BJ (cell line): ENCODE measurements around the gene GCAT. TPM values are rescaled to one million over a fixed set of nuclear protein-coding genes. Genes with fewer than 3 reads are reported as not detected.

Source experiments
- CTCF ChIA-PET: fragments of 350-600 bp; formaldehyde crosslinking; extraction: SDS; loops from one replicate; lab custom pipeline; 2021; ENCODE audit warnings: antibody characterized with exemption, inconsistent platforms; lab: Yijun Ruan, JAX
- POLR2A ChIA-PET: fragments of 300-600 bp; sonication (Branson Sonifier 250); formaldehyde crosslinking; extraction: SDS; loops from one replicate; lab custom pipeline; 2021; ENCODE audit warnings: antibody characterized with exemption; lab: Charles Lee
- DNase-seq: peaks from one replicate; pipeline ENCODE4 v3.0.0-alpha.2; 2011; ENCODE audit warnings: low read depth
- H3K27me3 ChIP-seq: 2 replicates; pipeline ENCODE4 v1.6.0; 2011; ENCODE audit warnings: low read length; ENCODE audit not compliant: control insufficient read depth, insufficient read depth
- H3K36me3 ChIP-seq: 2 replicates; pipeline ENCODE4 v1.5.1; 2011; ENCODE audit warnings: low read length; ENCODE audit not compliant: control insufficient read depth, insufficient read depth
- H3K4me3 ChIP-seq: 2 replicates; pipeline ENCODE4 v1.5.1; 2011; ENCODE audit warnings: low read depth, mild to moderate bottlenecking, control low read depth, low read length
- polyA plus RNA-seq: library from polyadenylated mRNA; depleted of rRNA; stranded (reverse); fragments of >200 nt; gene quantifications from 2 replicates; pipeline ENCODE4 v1.2.3, GENCODE V29; 2011
- TF ChIP-seq, protein P1 (sequence below): IDR thresholded peaks from 2 replicates; pipeline ENCODE4 v1.5.1; 2011; ENCODE audit warnings: low read depth, mild to moderate bottlenecking, control low read depth, inconsistent platforms, low read length, moderate library complexity; ENCODE audit not compliant: insufficient read depth

GCAT gene
- polyA plus RNA-seq, 1 experiment = 24.9 TPM

DNA sequence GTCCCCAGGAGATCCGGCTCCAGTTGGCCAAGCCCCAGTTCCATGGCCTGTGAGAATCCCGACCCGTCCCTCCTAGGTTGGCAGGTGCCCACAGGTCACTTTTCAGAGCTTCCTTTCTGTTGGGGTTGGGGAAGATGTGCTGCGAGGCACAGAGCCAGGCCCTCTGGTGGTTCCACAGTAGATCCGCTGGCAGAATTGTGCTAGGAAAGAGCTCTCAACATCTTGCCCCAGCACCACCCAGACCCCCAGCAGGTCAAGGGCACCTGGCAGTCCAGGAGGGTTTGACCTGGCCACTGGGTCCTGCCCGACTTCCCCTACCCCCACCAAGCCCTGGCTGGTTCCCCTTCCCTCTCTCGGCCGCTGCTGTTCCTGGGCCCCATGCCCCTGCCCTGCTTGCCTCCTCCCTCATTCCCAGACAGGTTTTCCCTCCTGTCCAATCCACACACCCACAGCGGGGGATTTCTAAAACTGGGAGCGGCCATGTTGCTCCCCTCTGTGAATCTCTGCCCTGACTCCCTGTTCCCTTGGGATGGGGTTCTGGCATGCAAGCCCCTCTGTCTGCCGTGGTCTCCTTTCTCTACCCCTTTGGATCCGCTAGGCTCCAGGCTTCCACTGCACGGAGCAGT lies 26.2 kb upstream of the GCAT start:
- H3K4me3 ChIP-seq = no peak overlapping the region
- TF ChIP-seq, protein P1, sequence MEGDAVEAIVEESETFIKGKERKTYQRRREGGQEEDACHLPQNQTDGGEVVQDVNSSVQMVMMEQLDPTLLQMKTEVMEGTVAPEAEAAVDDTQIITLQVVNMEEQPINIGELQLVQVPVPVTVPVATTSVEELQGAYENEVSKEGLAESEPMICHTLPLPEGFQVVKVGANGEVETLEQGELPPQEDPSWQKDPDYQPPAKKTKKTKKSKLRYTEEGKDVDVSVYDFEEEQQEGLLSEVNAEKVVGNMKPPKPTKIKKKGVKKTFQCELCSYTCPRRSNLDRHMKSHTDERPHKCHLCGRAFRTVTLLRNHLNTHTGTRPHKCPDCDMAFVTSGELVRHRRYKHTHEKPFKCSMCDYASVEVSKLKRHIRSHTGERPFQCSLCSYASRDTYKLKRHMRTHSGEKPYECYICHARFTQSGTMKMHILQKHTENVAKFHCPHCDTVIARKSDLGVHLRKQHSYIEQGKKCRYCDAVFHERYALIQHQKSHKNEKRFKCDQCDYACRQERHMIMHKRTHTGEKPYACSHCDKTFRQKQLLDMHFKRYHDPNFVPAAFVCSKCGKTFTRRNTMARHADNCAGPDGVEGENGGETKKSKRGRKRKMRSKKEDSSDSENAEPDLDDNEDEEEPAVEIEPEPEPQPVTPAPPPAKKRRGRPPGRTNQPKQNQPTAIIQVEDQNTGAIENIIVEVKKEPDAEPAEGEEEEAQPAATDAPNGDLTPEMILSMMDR = peak; percentile 31; the same call in 1 of the 2 replicates
- no peaks in the 10 kb centered on the region; the same call in 1 of the 2 replicates for H3K27me3 ChIP-seq
- ChIA-PET CTCF (interaction anchor here (0.7 to 3.3 kb wide), 6 partner anchors 11 to 189 kb away, joined by 3 to 26 read pairs (median 8); no protein-coding TSS in a partner anchor), POLR2A (interaction anchor here (0.5 kb wide), 1 partner anchor 53 kb away, joined by 6 read pairs; no protein-coding TSS in a partner anchor)
- no peaks in the 10 kb centered on the region for H3K36me3 ChIP-seq
- DNase-seq = no peak

DNA sequence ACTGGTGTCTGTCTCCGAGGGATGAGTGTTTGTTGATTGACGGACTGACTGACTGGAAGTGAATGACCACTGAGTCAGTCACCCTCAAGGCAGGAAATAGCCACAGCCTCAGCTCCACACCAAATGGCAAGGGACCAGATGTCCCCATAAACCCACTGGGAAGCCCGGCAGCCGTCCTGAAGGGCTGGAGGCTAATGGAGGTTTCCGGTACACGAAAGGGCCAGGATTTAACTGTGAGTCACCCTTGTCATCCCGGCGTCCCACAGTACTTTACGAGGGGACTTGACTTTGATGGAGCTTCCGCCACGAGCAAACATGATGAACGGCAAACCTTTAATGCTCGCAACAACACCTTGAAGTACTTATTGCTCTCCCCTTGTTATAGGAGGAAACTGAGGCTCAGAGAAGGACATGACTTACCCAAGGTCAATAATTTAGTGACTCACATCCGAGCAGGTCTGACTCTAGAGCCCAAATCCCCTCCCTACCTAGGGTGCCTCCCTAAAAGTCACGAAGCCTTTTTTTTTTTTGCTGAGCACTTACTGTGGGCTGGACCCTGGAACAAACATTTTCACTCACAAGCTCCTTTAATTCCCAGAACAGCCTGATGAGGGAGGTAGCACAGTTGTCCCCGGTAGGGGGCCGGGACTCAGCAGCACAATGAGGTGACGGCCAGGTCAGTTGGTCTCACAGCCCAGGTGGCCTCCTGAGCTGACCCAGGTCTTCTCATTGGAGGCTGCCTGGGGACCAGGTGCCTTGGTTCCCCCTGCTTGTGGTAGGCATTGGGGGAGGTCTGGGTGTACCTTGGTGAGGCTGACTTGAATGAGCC lies 25.2 kb upstream of the GCAT start:
- DNase-seq = peak; percentile 78
- ChIA-PET POLR2A (interaction anchor here (0.5 kb wide), 1 partner anchor 54 kb away, joined by 6 read pairs; no protein-coding TSS in a partner anchor), CTCF (interaction anchor here (0.6 to 3.3 kb wide), 7 partner anchors 10 to 244 kb away, joined by 3 to 26 read pairs (median 7); no protein-coding TSS in a partner anchor)
- no peaks in the 10 kb centered on the region; the same call in 1 of the 2 replicates for H3K27me3 ChIP-seq
- no peak overlapping the region for H3K4me3 ChIP-seq
- TF ChIP-seq, protein P1 = peak; percentile 37
- no peaks in the 10 kb centered on the region for H3K36me3 ChIP-seq

DNA sequence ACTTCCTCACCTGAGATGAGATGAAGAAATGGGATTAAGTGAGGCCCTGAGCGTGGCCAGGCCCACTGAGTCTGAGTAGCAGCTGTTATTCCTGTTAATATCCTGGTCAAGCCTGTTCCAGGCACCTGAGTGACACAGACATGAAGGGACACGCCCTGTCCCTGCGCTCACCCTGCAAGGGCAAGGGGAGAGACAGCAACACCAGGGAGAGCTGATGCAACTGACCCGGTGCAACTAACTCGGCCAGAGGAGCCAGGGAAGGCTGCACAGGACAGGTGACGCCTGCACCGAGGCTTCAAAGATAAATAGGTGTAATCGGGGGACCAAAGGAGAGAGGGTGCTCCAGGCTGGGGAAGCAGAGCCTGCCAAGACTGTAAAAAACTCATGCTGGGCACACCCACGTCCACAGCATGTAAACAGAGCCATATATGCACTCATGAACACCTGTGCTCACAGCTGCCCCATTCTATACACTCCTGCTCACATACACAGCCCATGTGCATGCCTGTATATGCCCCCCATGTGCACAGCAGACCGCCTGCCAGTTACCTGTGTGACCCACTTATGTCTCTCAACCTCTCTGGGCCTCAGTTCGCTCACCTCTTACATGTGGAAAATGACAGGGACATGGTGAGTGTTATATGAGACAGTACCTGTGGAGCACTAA lies 22.8 kb upstream of the GCAT start:
- CTCF ChIA-PET = no interaction called here
- TF ChIP-seq, protein P1 = no peak
- DNase-seq = no peak

DNA sequence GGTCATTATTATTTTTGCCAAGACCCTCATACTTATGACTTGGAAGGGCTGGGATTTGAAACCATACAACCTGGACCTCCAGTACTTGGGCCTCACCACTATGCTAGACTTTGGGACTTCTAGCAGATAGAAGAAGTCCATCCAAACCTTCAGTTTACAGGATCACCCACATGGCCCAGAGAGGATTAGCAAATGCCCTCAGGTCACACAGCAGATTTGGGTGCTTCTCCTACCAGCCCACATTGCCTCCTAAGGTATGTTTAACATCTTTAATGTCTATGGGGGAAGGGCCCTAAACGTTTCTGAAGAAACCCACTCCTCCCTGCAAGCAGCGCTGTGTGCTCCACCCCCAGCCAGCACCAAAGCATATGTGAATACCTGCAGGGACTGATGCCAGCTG lies 17.5 kb upstream of the GCAT start:
- TF ChIP-seq, protein P1 = no peak

More for the DNA sequence above, 22.8 kb upstream of the GCAT start:
- POLR2A ChIA-PET = no interaction called here
- Histone ChIP-seq H3K27me3 (no peaks in the 10 kb centered on the region), H3K36me3 (no peaks in the 10 kb centered on the region), H3K4me3 (no peak overlapping the region)

More for the DNA sequence above, 17.5 kb upstream of the GCAT start:
- Histone ChIP-seq H3K27me3 (no peaks in the 10 kb centered on the region), H3K4me3 (no peak overlapping the region), H3K36me3 (no peaks in the 10 kb centered on the region)
- DNase-seq = no peak
- POLR2A ChIA-PET = no interaction called here
- CTCF ChIA-PET = no interaction called here
